Fibroblast of skin of right quadriceps (primary cell): ENCODE data around the gene PIGQ.

ENCODE experiments used
- DNase-seq: peaks from one replicate; pipeline ENCODE4 v3.0.0-alpha.2; 2013

Gene PIGQ

DNA sequence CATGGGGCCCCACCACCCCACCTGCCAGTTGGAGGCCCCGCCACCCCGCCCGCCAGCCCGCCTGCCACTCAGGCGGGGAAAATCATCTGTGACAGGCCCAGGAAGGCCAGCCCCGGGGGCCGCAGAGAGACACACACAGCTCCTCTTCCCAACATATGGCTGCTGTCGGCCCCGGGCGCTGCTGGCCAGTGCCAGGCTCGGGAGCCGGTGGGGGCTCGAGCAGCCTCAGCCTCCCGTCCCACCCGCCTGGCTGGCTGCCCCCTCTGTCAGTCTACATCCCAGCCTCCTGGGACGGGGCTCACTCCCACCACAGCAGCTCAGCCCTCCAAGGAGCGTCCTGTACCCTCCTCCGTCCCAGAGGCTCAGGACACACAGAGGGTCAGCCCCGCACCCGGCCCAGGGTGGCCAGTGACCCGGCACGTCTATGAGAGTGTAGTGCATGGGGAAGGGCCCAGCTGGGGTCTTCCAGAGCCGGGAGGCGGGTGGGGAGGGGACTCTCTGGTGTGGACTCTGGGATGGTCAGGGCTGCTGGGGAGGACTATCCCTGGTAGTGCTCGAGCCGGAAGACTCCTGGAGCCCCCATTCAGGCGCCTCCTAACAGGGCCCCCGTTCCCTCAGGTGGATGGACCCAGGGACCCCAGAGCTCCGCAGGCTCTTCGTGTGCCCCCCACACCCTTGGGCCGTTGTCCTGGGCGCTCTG lies 13.1 kb upstream of the PIGQ start:
- DNase-seq, result no peak

- DNase-seq, result no peak
Observed at GRCh38 chr16:557463-558297, 12.1 kb upstream of the PIGQ start.

- DNase-seq, result no peak
Observed at GRCh38 chr16:558298-559020, 11.3 kb upstream of the PIGQ start.

DNA sequence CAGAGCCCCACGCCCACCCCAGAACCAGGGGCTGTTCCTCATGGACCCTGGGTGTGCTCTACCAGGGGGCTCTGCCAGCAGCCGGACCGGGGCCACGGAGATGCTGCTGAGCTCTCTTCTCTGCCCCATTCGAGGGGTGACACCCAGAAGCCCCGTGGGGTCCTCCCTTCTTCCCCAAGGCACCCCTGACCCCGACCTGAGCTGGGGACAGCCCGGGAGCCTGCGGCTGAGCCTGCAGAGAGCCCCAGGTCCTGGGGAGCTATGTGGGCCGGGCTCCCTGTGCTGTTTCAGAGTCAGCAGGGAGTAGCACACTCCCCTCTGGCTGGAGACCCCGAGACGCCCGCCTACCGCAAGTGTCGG lies 10.8 kb upstream of the PIGQ start:
- no peak for DNase-seq

DNA sequence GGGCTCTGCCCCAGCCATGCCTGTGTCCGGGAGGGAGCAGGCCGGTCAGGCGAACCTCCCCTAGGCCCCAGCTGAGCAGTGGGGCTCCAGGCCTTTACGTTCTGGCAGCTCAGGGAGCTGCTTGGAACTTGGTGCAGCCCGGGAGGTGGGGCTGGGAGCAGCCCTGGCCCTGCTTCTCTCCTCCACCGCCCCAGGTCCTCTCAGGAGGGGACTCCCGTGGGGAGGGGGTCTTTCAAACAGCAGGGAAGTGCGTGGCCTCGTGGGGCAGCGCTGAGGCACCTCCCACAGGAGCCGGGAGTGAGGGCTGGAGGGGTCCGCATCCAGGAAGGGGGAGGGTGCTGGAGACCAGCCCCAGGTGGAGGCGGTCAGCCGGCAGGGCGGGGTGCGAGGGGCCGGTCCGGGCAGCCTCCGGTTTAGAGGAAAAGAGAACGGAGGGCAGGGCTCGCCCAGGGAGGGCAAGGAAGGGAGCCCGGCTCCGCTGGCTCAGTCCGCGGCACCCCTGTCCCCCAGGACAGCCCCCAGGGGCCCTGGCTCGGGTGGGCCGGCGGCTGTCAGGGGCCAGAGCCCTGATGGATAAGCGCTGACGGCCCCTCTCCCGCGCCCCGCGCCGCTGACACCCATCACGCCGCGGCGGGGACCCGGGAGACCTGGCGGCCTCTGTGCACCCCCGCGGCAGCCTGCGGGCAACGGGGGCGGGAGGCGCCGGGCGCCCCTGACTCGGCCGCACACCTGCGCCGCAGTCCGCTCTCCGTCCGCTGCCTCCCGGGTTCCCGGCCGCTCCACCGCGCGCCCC lies 10.2 kb upstream of the PIGQ start:
- DNase-seq, result no peak

DNA sequence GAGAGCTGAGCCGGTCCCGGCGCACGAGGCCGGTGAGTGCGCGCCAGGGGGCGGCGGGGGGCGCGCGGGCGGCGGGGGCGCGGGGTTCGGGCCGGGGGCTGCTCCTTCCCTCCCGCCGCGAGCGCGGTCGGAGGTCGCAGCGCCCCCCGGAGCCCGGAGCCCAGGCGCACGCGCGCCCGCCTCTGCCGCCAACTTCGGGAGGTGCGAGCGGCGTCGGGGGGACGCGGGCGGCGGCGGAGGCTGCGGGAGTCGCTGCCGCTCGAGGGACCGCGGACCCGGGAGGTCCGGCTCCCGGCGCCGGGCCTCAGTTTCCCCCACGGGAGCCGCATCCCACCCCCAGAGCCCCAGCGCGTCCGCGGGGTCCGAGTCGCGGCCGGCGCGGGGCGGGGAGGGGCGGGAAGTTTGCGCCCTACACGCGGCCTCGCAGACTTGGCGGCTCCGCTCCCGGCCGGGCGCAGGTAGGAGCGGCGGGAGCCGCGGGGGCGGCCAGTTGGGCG lies 9.5 kb upstream of the PIGQ start, which contains the start of gene PRR35:
Gene PRR35, plus strand, starts transcription at position 191 of the 497 bp plus-strand sequence. CDS start 2,901 bp downstream, outside the sequence.
- no peak for DNase-seq

DNA sequence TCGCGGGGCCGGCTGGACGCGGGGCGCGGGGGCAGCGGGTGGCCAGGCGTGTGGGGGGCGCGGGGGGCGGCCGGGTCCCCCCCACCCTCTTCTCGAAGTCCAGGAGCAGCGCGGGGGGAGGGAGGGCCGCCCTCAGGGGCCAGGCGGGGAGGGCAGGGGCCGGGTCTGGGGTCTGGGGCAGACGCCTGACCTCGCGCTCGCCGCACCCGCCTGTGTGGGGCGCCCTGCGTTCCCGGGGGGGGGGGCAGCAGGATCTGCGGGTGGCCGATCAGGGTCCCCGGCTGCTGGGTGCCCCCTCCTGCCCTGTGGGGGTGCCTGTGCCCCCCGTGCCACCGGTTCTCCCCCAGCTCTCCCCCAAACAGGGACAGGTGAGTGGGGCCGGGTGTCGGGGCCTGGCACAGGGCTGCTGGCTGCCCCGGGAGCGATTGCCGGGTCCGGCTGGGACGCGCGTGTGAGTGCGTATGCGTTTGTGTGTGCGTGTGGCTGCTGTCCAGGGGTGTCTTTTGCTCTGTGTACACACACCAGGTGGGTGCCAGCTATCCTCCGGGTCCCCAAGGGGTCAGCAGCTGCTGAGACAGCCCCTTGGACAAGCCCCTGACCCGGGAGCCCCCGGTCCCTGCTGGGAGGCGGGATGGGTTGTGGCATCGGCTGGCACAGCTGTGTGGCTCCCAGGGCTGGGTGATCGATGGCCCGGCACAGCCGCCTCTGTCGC lies 8.9 kb upstream of the PIGQ start:
- no peak for DNase-seq

GRCh38 chr16:561413-561794 lies 8.4 kb upstream of the PIGQ start:
- DNase-seq, result no peak

DNA sequence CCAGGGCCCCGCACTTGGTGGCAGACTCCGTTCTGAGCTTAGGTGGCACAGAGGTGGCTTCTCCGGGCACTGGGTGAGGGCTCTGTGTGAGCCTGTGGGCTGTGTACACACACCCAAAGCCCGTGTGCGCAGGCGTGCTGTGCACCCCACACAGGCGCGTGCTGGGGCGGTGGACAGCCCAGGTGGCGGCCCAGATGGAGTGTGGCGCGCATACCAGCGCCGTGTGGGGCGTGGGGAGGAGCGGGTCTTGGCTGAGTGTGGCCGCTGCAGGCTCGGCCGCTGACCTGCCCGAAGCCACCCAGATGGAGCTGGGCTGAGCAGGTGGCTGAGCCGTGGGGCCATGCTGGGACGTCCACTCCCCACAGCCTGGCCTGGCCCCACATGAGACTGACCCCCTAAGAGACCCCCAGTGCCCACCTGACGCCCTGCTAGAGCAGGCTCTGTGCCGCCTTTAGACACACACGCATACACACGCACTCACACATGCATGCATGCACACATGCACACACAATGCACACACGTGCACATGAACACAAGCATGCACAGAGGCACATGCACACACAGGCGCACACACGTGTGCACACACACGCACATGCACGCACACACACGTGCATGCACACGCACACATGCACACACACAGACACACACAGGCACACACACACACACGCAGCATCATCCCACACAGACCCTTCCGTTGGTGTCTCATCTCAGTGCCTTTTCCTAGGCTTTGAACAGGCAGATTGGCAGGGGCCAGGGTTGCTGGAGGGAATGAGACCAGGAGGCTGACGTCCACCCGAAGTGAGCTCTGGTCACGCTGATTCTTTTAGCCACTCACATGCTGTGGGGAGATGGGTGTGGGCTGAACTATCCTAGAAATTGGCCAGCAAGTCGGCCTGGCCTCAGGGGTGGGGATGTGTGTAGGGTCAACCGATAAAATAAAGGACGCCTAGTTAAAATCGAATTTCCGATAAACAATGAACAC lies 7.5 kb upstream of the PIGQ start:
- DNase-seq, result no peak

DNA sequence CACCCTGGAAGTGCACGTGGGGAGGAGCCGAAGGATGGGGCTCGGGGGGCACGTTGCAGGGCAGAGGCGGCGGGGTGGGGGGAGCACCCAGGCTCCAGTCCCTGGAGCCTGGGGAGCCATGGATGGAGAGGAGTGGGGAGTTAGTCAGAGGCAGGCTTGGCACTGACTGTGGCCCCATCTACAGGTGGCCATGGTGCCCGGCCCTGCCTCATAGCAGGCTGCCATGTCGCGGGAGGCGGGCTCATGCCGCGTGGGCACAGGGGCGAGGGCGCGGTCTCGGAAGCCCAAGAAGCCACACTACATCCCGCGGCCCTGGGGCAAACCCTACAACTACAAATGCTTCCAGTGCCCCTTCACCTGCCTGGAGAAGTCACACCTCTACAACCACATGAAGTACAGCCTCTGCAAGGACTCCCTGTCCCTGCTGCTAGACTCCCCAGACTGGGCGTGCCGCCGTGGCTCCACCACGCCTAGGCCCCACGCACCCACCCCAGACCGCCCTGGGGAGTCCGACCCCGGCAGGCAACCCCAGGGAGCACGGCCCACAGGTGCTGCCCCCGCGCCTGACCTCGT lies 6.6 kb upstream of the PIGQ start:
- DNase-seq, result no peak

GRCh38 chr16:564690-565418 lies 4.9 kb upstream of the PIGQ start:
- no peak for DNase-seq

- DNase-seq, result no peak
Observed at GRCh38 chr16:565419-566330, 4.1 kb upstream of the PIGQ start.

GRCh38 chr16:566475-567372 lies 3.0 kb upstream of the PIGQ start, which contains the start of gene NHLRC4:
TSS of gene NHLRC4 (plus strand) at chr16:567005. CDS start at chr16:568048, 1,043 bp downstream.
- DNase-seq, result peak; percentile 36

GRCh38 chr16:567373-568256 lies 2.2 kb upstream of the PIGQ start:
- no peak for DNase-seq

- no peak for DNase-seq
Observed at GRCh38 chr16:568401-569258, 1.1 kb upstream of the PIGQ start.
